C4-2B (cell line): Measurements from ENCODE around the gene PRICKLE3.

Experiments used
- CTCF ChIP-seq: fragments of 450-650 bp; conservative IDR thresholded peaks from 2 replicates; pipeline ENCODE4 v1.5.1; 2017; ENCODE audit warnings: mild to moderate bottlenecking
- ZFX ChIP-seq: fragments of 450-650 bp; IDR thresholded peaks from 2 replicates; pipeline ENCODE4 v1.6.1; 2017

GRCh38 chrX:49230500-49231232 is 44.5 kb upstream of the PRICKLE3 start:
- no peak for TF ChIP-seq CTCF
- no peak for TF ChIP-seq ZFX
